DND-41 (cell line): ENCODE measurements around the gene SOAT2.

Experiments used
- ATAC-seq: fragments of 200-7000 bp; cut with Tn5 transposase; 3 replicates; pipeline ENCODE4 v1.9.1; 2021; ENCODE audit warnings: low read depth; ENCODE audit not compliant: insufficient read depth
- DNase-seq: peaks from one replicate; pipeline ENCODE4 v3.0.0-alpha.2; 2020
- H2AFZ ChIP-seq: 2 replicates; pipeline ENCODE4 v1.6.0; 2012; ENCODE audit warnings: low read depth, low read length
- H3K27ac ChIP-seq: 2 replicates; pipeline ENCODE4 v1.5.1; 2012; ENCODE audit warnings: low read length, inconsistent platforms
- H3K27me3 ChIP-seq: fragments of 200-600 bp; sonication (generic); 2 replicates; pipeline ENCODE4 v1.6.0; 2012; ENCODE audit warnings: low read length, mild to moderate bottlenecking, inconsistent platforms; ENCODE audit not compliant: insufficient read depth, poor library complexity
- H3K36me3 ChIP-seq: 2 replicates; pipeline ENCODE4 v1.5.1; 2012; ENCODE audit warnings: low read length, inconsistent platforms; ENCODE audit not compliant: insufficient read depth
- H3K4me1 ChIP-seq: 2 replicates; pipeline ENCODE4 v1.5.1; 2012; ENCODE audit warnings: mild to moderate bottlenecking, low read length; ENCODE audit not compliant: insufficient read depth
- H3K4me2 ChIP-seq: 2 replicates; pipeline ENCODE4 v1.6.0; 2012; ENCODE audit warnings: mild to moderate bottlenecking, moderate library complexity, low read length, inconsistent platforms; ENCODE audit not compliant: insufficient read depth
- H3K4me3 ChIP-seq, 2 experiments: fragments of 200-600 bp in 1 of 2; shearing (Covaris generic) in 1 of 2; 2 replicates each; pipeline ENCODE4 v1.5.1; 2012 to 2016; ENCODE audit warnings: inconsistent platforms in 2 of 2, low read length in 2 of 2, mild to moderate bottlenecking in 2 of 2, low read depth in 1 of 2, moderate library complexity in 1 of 2
- H3K79me2 ChIP-seq: 2 replicates; pipeline ENCODE4 v1.6.0; 2012; ENCODE audit warnings: low read length, inconsistent platforms; ENCODE audit not compliant: insufficient read depth
- H3K9ac ChIP-seq: 2 replicates; pipeline ENCODE4 v1.6.0; 2012; ENCODE audit warnings: low read depth, mild to moderate bottlenecking, inconsistent platforms, low read length, moderate library complexity
- H3K9me3 ChIP-seq: 2 replicates; pipeline ENCODE4 v1.5.1; 2012; ENCODE audit warnings: low read length, moderate library complexity, mild to moderate bottlenecking, inconsistent platforms; ENCODE audit not compliant: insufficient read depth, severe bottlenecking
- H4K20me1 ChIP-seq: 2 replicates; pipeline ENCODE4 v1.6.0; 2012; ENCODE audit warnings: low read length; ENCODE audit not compliant: insufficient read depth
- EZH2 ChIP-seq: IDR thresholded peaks from 3 replicates; pipeline ENCODE4 v1.6.1; 2012; ENCODE audit warnings: borderline replicate concordance, low read depth, mild to moderate bottlenecking, moderate library complexity, low read length, inconsistent platforms; ENCODE audit not compliant: severe bottlenecking
- TF ChIP-seq, protein P1 (sequence below): IDR thresholded peaks from 2 replicates; pipeline ENCODE4 v1.5.1; 2012; ENCODE audit warnings: borderline replicate concordance, low read length, moderate library complexity, mild to moderate bottlenecking; ENCODE audit not compliant: poor library complexity, severe bottlenecking; ENCODE audit errors: extremely low read depth

Gene SOAT2

GRCh38 chr12:53067993-53068770 lies 35.1 kb upstream of the SOAT2 start:
- H3K9me3 ChIP-seq, result no peaks in the 10 kb centered on the region
- no peaks in the 10 kb centered on the region for H3K4me1 ChIP-seq
- TF ChIP-seq EZH2, result no peak
- TF ChIP-seq, protein P1, sequence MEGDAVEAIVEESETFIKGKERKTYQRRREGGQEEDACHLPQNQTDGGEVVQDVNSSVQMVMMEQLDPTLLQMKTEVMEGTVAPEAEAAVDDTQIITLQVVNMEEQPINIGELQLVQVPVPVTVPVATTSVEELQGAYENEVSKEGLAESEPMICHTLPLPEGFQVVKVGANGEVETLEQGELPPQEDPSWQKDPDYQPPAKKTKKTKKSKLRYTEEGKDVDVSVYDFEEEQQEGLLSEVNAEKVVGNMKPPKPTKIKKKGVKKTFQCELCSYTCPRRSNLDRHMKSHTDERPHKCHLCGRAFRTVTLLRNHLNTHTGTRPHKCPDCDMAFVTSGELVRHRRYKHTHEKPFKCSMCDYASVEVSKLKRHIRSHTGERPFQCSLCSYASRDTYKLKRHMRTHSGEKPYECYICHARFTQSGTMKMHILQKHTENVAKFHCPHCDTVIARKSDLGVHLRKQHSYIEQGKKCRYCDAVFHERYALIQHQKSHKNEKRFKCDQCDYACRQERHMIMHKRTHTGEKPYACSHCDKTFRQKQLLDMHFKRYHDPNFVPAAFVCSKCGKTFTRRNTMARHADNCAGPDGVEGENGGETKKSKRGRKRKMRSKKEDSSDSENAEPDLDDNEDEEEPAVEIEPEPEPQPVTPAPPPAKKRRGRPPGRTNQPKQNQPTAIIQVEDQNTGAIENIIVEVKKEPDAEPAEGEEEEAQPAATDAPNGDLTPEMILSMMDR, result no peak
- no peak overlapping the region for H3K4me2 ChIP-seq
- H4K20me1 ChIP-seq, result peaks cover 4% of the 10 kb centered on the region; the same call in 1 of the 2 replicates
- ATAC-seq (no peak), DNase-seq (no peak)
- no peak overlapping the region for H3K4me3 ChIP-seq
- H3K9ac ChIP-seq, result no peak overlapping the region
- peaks cover 46% of the 10 kb centered on the region for H3K36me3 ChIP-seq
- no peaks in the 10 kb centered on the region for H3K27me3 ChIP-seq
- H3K79me2 ChIP-seq, result no peaks in the 10 kb centered on the region
- no peak overlapping the region for H2AFZ ChIP-seq
- no peak overlapping the region for H3K27ac ChIP-seq

GRCh38 chr12:53068811-53069585 lies 34.3 kb upstream of the SOAT2 start:
- H3K4me2 ChIP-seq, result no peak overlapping the region
- H3K27ac ChIP-seq, result no peak overlapping the region
- H4K20me1 ChIP-seq, result peaks cover 4% of the 10 kb centered on the region; the same call in 1 of the 2 replicates
- no peaks in the 10 kb centered on the region for H3K4me1 ChIP-seq
- H3K36me3 ChIP-seq, result peaks cover 50% of the 10 kb centered on the region
- no peaks in the 10 kb centered on the region for H3K27me3 ChIP-seq
- H3K9me3 ChIP-seq, result no peaks in the 10 kb centered on the region
- TF ChIP-seq, protein P1, result no peak
- TF ChIP-seq EZH2, result no peak
- H2AFZ ChIP-seq, result no peak overlapping the region
- DNase-seq, result no peak
- no peak overlapping the region for H3K9ac ChIP-seq
- ATAC-seq, result no peak
- no peak overlapping the region for H3K4me3 ChIP-seq
- H3K79me2 ChIP-seq, result no peaks in the 10 kb centered on the region

DNA sequence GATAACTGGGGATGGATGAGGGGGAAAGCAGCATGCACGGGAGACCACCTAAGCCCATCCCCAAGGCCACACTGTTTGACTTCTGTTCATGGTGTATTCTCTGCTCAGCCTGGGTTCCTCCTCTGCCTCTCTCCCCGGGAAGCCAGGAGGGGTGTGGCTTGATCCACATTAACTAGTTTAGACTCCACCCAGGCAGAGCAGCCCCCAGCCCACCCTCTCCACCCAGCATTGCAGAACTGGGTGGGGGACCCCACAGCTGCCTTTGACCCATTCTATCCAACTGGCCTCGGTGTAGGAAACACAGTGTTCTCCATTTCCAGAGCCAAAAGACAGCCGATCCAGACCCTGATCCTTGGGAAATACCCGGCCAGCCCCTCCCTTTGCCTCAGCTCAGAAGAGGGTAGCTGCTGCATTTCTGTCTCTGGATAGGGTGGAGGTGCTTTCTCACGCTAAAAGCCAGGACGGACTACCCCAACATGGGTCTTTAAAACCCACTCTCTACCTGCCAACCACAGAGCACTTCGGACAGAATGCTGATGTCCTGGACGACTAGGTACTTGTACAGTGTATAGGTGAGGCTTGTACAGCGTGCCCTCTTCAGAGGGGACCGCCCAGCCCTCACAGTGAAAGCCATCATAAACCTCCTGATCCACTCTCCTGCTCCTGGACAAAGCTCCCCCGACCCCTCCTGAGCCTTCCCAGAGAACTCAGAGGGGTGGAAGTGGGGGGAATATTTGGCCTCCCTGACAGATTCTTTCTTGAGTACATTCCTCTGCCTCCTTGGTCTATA lies 33.5 kb upstream of the SOAT2 start:
- H3K4me1 ChIP-seq, result no peaks in the 10 kb centered on the region
- TF ChIP-seq, protein P1, result no peak
- no peak for TF ChIP-seq EZH2
- DNase-seq (no peak), ATAC-seq (no peak)
- no peaks in the 10 kb centered on the region for H3K79me2 ChIP-seq
- no peaks in the 10 kb centered on the region for H3K27me3 ChIP-seq
- H3K9me3 ChIP-seq, result no peaks in the 10 kb centered on the region
- H3K27ac ChIP-seq, result no peak overlapping the region
- H3K9ac ChIP-seq, result no peak overlapping the region
- no peak overlapping the region for H3K4me2 ChIP-seq
- no peak overlapping the region for H2AFZ ChIP-seq
- H3K4me3 ChIP-seq, result no peak overlapping the region
- H3K36me3 ChIP-seq, result peaks cover 52% of the 10 kb centered on the region
- H4K20me1 ChIP-seq, result peaks cover 4% of the 10 kb centered on the region; the same call in 1 of the 2 replicates
